Fibroblast of skin of back (primary cell): Measurements from ENCODE around the gene SMAD1.
"Not testable (repeated sequence)": the region's sequence is repeated elsewhere in the genome, so short reads cannot be mapped to it uniquely, and the experiment has no call there.

Experiments used
- DNase-seq: peaks from one replicate; pipeline ENCODE4 v3.0.0-alpha.2; 2013

SMAD1 gene

GRCh38 chr4:145564540-145564939, 82.9 kb downstream of the SMAD1 start:
- DNase-seq: peak; percentile 23

DNA sequence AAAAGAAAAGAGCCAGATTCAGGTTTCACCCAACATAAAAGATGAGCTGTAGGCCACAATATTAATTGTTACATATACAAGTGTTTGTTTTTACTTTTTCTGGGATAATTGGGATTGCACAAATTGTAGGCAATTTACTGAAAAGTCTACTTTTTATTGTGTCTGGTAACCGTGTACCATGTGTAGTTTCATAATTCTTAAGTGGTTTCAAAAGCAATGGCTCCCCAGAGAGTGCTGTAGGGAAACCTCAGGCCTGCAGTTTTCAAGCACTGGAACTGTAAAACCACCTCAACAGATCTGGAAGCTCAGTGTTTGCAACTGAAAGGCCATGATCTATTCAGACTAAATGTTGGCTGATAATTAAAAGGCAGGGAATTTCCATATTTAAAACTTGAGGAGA, 83.7 kb downstream of the SMAD1 start:
- DNase-seq: no peak

DNA sequence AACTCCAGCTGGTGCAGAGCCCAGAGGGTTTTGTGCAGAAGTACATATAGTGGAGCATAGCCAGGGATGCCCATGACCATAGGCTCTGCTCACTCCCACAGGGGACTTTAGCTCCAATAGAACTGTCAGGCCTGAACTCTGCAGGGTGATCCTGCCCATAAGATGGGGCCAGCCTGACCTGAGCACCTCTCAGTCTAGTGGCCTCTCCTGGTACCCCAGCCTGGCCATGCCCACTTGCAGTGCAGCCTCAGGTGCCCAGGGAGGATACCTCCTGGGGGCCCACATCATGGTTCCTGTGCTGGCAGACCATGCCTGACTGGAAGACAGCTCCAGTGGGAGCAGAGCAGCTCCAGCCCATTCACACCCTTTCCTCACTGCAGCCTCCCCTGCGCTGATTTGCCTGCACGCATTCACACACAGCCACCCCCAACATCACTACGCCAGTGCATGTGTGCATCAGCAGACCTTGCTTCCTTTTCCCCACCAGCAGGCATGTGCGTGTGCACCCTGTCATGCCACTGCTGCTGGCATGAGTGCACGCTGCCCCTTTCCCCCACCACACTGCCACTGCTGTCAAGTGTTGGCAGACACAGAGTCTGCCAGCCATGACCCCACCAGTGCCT, 84.5 kb downstream of the SMAD1 start:
- no peak for DNase-seq

- DNase-seq: no peak
Measured at GRCh38 chr4:145566768-145567167, 85.1 kb downstream of the SMAD1 start.

DNA sequence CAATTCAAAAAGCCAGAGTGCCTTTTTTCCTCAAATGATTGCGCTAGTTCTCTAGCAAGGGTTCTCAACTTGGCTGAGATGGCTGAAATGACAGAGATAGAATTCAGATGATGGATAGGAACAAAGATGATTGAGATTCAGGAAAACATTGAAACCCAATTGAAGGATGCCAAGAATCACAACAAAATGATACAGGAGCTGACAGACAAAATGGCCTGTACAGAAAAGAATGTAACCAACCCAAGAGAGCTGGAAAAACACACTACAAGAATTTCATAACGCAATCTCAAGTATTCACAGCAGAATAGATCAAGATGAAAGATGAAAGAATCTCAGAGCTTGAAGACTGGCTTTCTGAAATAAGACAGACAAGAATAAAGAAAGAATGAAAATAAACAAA, 85.9 kb downstream of the SMAD1 start:
- DNase-seq: no peak

DNA sequence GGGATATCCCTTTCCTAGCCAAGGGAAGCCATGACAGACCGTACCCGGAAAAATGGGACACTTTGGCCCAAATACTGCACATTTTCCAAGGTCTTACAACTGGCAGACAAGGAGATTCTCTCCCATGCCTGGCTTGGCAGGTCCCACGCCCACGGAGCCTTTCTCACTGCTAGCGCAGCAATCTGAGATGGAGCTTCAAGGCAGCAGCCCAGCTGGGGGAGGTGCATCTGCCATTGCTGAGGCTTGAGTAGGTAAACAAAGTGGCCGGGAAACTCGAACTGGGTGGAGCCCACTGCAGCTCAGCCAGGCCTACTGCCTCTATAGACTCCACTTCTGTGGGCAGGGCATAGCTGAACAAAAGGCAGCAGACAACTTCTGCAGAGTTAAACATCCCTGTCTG, 92.9 kb downstream of the SMAD1 start:
- not testable (repeated sequence) for DNase-seq

DNA sequence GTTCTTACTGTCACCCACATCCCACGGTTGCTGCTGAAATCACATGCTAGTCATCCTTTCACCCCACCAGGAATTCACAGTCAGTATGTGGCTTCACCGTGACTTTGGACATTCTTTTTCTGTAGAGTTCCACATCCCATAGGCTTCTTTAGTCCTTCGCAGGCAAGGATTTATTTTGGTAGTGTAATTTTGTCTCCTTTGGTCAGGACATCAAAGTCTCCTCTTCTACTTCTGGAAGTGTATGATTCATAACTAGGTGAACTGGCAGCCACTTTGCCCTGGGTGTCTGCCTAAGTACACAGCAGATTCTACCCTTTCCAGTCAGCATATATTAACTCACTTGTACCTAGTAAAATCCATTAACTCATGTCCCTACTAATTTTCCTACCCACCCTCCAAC, 99.3 kb downstream of the SMAD1 start:
- no peak for DNase-seq

DNA sequence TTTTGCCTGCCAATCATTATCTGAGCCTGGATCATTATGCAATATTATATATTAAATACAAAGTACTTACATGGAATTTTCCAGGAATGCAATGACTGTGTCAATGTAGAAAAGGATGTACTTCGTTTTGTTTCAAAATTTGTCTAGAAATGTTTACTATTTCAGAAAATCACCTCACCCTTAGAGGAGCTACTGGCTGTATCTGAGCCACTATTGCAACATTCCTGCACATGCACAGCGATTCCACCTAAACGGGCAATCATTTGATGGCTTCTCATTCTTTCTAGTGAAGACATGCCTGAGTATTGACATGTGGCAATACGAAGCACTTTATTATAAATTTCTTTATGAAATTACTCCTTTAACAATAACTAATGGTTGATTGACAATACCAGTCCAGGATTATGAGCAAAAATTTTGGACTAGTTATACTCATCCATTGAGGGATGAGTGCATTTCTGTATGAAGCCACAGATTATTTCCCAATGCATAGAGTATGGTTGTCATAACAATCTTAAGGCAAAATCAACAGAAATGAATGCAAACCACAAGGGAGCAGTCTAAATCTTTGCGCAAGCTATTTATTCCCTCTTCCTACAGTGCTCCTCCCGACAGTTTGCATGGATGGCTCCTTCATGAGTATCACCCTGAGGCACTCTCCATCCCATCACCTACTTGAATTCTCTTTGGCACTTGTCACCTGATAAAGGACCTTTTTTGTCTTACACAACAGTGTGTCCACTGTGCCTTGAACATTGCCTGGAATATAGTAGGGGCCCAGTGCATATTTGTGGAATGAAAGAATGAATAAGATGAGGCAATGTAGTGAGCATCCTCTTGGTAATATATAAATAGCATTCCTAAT, 101.8 kb downstream of the SMAD1 start:
- peak; percentile 34 for DNase-seq

DNA sequence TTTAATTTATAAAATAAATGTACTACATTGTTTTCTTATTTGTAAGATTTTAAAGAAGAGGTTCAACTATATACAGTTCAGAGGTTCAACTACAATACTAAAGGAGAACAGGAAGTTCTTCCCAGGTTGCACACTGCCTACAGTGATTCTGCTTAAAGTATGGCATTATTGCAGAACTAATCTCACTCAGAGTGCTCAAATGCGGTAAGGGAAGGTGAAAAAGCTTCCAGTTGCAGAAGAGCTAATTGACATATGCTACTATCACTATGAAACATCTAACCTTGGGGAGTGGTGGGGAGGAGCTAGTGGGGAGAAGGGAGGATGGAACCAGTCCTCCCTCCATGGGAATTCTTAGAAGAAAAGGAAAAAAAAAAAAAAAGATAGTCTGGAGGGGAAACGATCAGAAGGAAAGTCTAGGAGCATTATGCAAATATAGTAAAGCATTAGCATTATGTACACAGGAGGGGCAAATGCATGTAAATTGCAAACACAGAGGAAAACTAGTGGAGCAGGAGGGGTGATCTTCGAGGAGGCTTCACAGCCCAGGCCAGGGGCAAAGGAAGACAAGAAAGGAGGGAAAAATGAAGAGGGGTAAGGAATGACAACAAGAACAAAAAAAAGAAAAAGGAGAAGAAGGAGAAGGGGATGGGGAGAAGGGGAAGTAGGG, 105.6 kb downstream of the SMAD1 start:
- no peak for DNase-seq

DNA sequence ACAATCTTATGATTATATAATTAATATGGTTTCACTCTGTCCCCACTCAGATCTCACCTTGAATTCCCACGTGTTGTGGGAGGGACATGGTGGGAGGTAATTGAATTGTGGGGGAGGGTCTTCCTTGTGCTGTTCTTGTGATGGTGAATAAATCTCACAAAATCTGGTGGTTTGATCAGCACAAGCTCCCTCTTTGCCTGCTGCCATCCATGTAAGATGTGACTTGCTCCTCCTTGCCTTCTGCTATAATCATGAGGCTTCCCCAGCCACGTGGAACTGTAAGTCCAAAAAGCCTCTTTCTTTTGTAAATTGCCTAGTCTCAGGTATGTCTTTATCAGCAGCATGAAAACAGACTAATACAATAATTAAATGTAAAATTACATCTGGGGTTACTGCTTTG, 107.7 kb downstream of the SMAD1 start:
- not testable (repeated sequence) for DNase-seq

- DNase-seq: no peak
Measured at GRCh38 chr4:145589916-145590702, 108.5 kb downstream of the SMAD1 start.

GRCh38 chr4:145602129-145602760, 120.6 kb downstream of the SMAD1 start:
- DNase-seq: peak; percentile 29

DNA sequence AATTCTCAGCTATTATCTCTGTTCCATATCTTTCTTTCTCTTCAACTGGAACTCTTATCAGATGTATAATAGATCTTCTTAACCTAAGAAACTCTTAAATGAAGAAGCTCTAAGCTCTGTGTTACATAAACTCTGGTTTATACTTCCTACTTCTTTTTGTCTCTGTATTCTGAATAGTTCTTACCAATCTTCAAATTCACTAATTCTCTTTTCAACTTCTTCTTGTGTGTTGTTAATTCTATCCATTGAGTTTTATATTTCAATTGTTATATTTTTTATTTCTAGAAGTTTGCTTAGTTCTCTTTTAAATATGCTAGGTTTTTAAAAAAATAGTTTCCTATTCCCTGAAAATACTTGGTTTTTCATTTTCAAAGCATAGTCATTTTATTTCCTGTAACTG, 124.3 kb downstream of the SMAD1 start:
- DNase-seq: no peak
